ENCODE data around the gene LRP6.

LRP6 gene

GRCh38 chr12:12171991-12172511 lies 94.8 kb downstream of the LRP6 start:
- no peak overlapping the region for H3K4me3 ChIP-seq (ENCODE audit: low read length)
- no peak for TF ChIP-seq CTCF (conservative IDR thresholded peaks at IDR 0.05; ENCODE audit: low read length)
- DNase-seq (ENCODE audit: low read depth): peak; percentile 80

- no peak for TF ChIP-seq CTCF (conservative IDR thresholded peaks at IDR 0.05; ENCODE audit: low read length)
- DNase-seq (ENCODE audit: low read depth): no peak
- H3K4me3 ChIP-seq (ENCODE audit: low read length): no peak overlapping the region
Observed at GRCh38 chr12:12167847-12168246, 99.0 kb downstream of the LRP6 start.

- no peak for TF ChIP-seq CTCF (conservative IDR thresholded peaks at IDR 0.05; ENCODE audit: low read length)
- H3K4me3 ChIP-seq (ENCODE audit: low read length): no peak overlapping the region
- DNase-seq (ENCODE audit: low read depth): no peak
Observed at GRCh38 chr12:12166751-12167150, 100.1 kb downstream of the LRP6 start.

GRCh38 chr12:12159988-12160387 lies 106.9 kb downstream of the LRP6 start:
- TF ChIP-seq CTCF (conservative IDR thresholded peaks at IDR 0.05; ENCODE audit: low read length): no peak
- no peak overlapping the region for H3K4me3 ChIP-seq (ENCODE audit: low read length)

GRCh38 chr12:12158858-12159257 lies 108.0 kb downstream of the LRP6 start:
- H3K4me3 ChIP-seq (ENCODE audit: low read length): no peak overlapping the region
- DNase-seq (ENCODE audit: low read depth): no peak
- no peak for TF ChIP-seq CTCF (conservative IDR thresholded peaks at IDR 0.05; ENCODE audit: low read length)

More at GRCh38 chr12:12159988-12160387, 106.9 kb downstream of the LRP6 start:
- peak; percentile 62 for DNase-seq (ENCODE audit: low read depth)

GRCh38 chr12:12157424-12157823 lies 109.4 kb downstream of the LRP6 start:
- H3K4me3 ChIP-seq (ENCODE audit: low read length): no peak overlapping the region
- peak; percentile 44 for DNase-seq (ENCODE audit: low read depth)
- TF ChIP-seq CTCF (conservative IDR thresholded peaks at IDR 0.05; ENCODE audit: low read length): no peak

- DNase-seq (ENCODE audit: low read depth): no peak
- no peak for TF ChIP-seq CTCF (conservative IDR thresholded peaks at IDR 0.05; ENCODE audit: low read length)
- H3K4me3 ChIP-seq (ENCODE audit: low read length): no peak overlapping the region
Observed at GRCh38 chr12:12156828-12157227, 110.0 kb downstream of the LRP6 start.
